ENCODE data around the gene ST8SIA6. TPM values are rescaled to one million over a fixed set of nuclear protein-coding genes. Genes with fewer than 3 reads are reported as not detected.

Gene ST8SIA6
- total RNA-seq, 1 experiment from 2014 or later, result 1.3 TPM

GRCh38 chr10:17366705-17367104 lies 87.7 kb downstream of the ST8SIA6 start:
- intact Hi-C loops (cut with micrococcal nuclease), result no loop called here
- ChIA-PET CTCF (no interaction called here), POLR2A (no interaction called here)

More at GRCh38 chr10:17366705-17367104, 87.7 kb downstream of the ST8SIA6 start:
- no peaks in the 10 kb centered on the region for H3K36me3 ChIP-seq (ENCODE audit: control insufficient read depth in 1 of 2, insufficient read depth in 2 of 2, low read length in 2 of 2)
- ATAC-seq (no peak), DNase-seq (ENCODE audit: low read depth, low spot score) (no peak)
- TF ChIP-seq POLR2A (IDR thresholded peaks at IDR 0.05; ENCODE audit: borderline replicate concordance, extremely low read depth, insufficient read depth, insufficient read length) (no peak), ATF3 (IDR thresholded peaks at IDR 0.05) (no peak), REST (IDR thresholded peaks at IDR 0.05; ENCODE audit: low read depth) (no peak), ZNF274 (IDR thresholded peaks at IDR 0.05; ENCODE audit: low read depth, low read length) (no peak)
- no peak overlapping the region for H3K27ac ChIP-seq (ENCODE audit: low read depth, low read length)
- H4K20me1 ChIP-seq (ENCODE audit: insufficient read depth), result no peaks in the 10 kb centered on the region
- H3K79me2 ChIP-seq (ENCODE audit: insufficient read depth, low read length), result no peaks in the 10 kb centered on the region
- no peak overlapping the region for H3K9ac ChIP-seq (ENCODE audit: low read length)
- RAD21 ChIA-PET (ENCODE audit: low non-redundant PET in 1 of 2, low total read pairs in 2 of 2, uncharacterized antibody in 2 of 2, unreplicated experiment in 2 of 2), result no interaction called here
- no peaks in the 10 kb centered on the region for H3K9me3 ChIP-seq (ENCODE audit: control insufficient read depth in 1 of 2, insufficient read depth in 1 of 2, low read depth in 1 of 2, low read length in 2 of 2)
- no peaks in the 10 kb centered on the region for H3K27me3 ChIP-seq (ENCODE audit: insufficient read depth, low read length)
- H3K4me1 ChIP-seq (ENCODE audit: control insufficient read depth in 1 of 2, insufficient read depth in 2 of 2, low read length in 2 of 2), result peaks cover 0 to 5% of the 10 kb centered on the region in 2 experiments; a peak in 2 of 4 replicates
- no peaks in the 10 kb centered on the region for H3K9me2 ChIP-seq (ENCODE audit: insufficient read depth)
- H3K4me3 ChIP-seq (replicated peaks in 1 of 2; ENCODE audit: low read depth in 1 of 2, low read length in 2 of 2), result no peak overlapping the region
- H3K4me2 ChIP-seq (ENCODE audit: low read length), result no peak overlapping the region
- H2AFZ ChIP-seq (ENCODE audit: low read depth, low read length, poor library complexity, severe bottlenecking), result no peak overlapping the region
- no TSS peak for BruUV-seq (replicated peaks)

Data from HCT116 (cell line).